Erythroblast (primary cell): ENCODE results near the gene FILIP1.

ENCODE experiments used
- GATA1 ChIP-seq: IDR thresholded peaks from 2 replicates; pipeline ENCODE4 v1.6.1; 2011; ENCODE audit warnings: low read depth, mild to moderate bottlenecking, control low read depth, low read length, moderate library complexity
- POLR2A ChIP-seq: IDR thresholded peaks from 2 replicates; pipeline ENCODE4 v1.6.1; 2011; ENCODE audit warnings: mild to moderate bottlenecking, low read length

DNA sequence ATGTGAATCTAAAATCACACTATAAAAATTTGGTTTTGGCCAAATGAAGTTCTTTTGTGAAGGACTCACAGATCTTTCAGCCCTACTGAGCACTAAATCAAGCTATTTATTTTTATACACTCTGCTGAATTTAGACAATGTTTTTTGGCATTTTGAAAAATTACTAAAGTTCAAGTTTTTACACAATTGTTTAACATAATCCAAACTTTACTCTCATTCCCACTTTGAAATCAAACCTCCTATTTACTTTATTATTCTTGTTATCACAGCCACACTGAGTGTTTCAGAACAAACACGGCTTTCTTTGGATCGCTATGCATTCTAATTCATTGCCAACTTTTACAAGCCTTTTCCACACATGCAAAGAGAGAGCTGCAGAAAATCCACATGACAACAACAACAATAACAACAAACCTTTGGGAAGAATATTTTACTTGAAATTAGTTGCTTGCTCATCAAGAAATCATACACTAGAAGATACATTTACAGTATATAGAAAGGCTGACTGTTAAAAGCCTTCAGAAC is 159.9 kb downstream of the FILIP1 start:
- TF ChIP-seq POLR2A (no peak), GATA1 (no peak)
